AML-193 (cell line): ENCODE data around the gene CFAP92.

Experiments
- DNase-seq, 2 experiments: peaks; one replicate each; lab custom pipeline; 2025; lab: John Stamatoyannopoulos, UW

The CFAP92 gene

DNA sequence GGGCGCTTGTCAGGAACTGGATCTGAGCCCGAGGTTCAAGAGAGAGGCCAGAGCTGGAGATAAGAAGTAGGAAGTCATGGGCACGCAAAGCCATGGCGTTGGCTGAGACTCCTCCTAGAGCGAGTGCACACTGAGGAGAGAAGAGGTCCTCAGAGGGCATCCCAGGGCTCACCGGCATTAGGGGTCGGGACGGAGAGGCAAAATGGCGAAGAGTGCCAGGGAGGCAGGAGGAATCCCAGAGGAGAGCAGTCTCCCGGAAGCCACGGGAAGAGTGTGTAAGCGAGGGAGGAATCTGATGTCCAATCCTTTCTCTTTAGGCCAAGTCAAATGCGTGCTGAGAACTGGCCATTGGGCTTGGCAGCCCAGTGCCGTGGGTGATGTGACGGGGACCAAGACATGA lies 31.2 kb upstream of the CFAP92 start:
- DNase-seq = no peak

GRCh38 chr3:129023909-129024308 lies 30.0 kb upstream of the CFAP92 start:
- peak; percentile 53 to 54 for DNase-seq

DNA sequence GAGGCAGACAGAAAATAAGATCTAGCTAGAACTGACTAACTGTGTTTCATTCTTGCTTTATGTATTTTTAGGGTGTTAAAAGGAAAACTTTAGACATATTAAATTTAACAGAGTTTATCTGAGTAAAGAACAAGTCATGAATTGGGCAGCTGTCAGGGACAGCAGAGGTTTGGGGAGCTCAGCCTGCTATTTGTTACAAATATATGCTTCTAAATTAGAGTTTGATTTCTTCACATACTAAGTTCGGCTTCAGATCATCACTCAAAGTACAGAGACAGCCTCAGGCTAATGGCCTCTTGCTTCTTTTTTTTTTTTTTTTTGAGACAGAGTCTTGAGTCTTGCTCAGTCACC lies 29.1 kb upstream of the CFAP92 start:
- DNase-seq = no peak

DNA sequence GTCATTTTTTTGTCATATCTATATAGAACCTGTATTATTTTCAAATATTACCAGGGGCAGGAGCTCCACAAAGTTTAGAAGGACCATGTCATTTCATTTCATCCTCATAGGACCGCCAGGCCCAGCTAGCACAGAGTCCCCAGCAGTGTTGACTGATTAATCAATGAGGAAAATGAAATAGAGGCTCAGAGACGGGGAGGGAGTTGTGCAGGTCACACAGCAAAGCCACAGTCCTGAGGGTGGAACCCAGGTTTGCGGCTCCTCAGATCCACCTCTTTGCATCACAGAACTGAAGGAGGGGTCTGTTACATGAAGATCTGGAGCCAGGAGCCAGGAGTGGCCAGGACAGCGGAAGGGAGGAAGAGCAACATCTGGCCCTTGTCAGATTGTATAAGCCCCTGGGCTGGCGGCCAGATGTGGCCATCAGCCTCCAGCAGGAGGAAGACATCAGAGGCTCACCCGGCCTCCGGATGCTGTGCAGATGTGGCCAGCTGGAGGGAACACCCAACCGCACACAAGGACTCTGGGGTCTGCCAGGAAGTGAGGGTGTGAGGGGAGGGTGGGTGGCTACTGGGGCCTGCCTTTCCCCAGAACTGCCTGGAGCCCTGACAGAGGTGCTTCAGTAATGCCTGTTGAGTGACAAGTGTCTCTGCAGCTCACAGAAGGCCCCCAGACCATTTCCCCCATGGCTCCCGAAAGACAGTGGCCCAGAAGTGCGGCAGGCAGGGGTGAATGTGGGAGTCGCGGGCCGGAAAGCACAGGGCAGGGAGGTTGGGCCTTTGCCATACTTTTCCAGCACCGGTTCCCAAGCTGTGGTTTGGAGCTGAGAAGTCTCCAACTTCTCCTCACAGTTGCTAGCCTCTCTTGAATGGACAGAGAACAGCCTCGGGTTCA lies 28.5 kb upstream of the CFAP92 start:
- no peak for DNase-seq

GRCh38 chr3:129021140-129021551 lies 27.3 kb upstream of the CFAP92 start:
- no peak for DNase-seq

- no peak for DNase-seq
These were observed 26.8 kb upstream of the CFAP92 start for GRCh38 chr3:129020691-129021090.

DNA sequence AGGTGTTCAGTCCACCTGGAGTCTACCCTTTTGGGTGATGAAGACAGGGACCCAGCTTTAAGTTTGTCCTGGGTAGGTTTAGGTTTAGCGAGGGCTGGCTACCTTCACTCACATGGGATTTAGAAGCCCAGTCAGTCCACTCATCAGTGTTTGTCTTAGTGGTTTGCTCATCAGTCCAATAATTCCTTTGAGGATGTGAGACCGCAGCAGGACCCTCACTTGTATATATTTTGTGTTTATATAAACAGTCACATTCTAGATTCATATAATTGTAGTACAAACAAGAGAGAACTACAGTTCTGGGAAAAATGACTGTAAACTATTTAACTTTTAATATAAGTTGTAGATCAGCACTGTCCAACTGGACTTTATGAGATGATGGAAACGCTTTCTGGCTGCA lies 25.4 kb upstream of the CFAP92 start:
- DNase-seq = no peak

- DNase-seq = no peak
These were observed 24.9 kb upstream of the CFAP92 start for GRCh38 chr3:129018751-129019150.

GRCh38 chr3:129018271-129018670 lies 24.4 kb upstream of the CFAP92 start:
- DNase-seq = no peak

DNA sequence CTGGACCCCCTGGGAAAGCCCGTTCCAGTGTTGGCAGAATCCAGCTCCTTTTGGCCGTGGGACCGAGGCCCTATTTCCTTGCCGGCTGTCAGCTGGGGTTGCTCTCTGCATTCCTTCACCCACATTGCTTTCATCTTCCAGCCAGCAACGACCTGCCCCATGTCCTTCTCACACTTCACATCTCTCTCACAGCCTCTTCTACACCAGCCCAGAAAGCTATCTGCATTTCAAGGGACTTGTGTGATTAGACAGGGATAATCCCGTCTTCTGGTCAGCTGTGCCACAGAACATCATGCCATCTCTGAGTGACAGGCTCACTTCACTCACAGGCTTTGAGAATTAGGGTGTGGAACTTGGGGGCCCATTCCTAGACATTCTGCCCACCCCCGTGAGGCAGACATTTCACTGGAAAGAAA lies 23.6 kb upstream of the CFAP92 start:
- no peak for DNase-seq

DNA sequence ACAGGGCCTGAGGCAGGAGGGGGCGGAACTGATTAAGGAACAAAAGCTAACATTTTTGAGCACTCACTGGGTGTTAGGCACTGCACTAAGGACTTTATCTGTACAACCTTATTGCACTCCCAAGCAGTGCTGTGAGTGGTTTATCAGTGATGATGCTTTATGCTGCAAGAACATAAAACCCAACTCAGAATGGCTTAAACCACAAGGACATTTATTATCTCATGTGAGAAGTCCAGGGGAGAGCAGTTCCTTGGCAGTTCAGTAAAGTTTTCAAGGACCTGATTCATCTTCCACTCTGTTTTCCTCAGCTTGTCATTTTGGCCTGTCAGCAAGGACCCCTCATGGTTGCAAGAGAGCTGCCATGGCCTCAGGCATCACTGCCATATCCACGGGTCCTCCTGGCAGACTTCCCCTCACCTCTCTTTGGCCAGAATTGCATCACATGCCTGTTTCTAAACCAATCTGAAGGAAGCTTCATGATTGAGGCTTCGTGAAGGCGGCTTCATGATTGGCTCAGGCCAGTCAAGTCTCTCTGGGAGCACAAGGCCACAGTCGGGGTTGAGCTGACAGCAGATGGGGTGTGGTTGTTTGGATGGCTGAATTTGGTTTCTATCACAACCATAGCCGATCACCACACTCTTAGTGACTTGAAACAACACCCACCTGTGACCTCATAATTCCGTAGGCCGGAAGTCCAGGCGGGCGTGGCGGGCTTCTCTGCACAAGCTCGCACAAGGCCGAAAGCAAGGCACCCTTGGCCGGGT lies 23.0 kb upstream of the CFAP92 start:
- no peak for DNase-seq

GRCh38 chr3:129016356-129016719 lies 22.5 kb upstream of the CFAP92 start:
- peak in 1 of 2 experiments; percentile 20 for DNase-seq

- no peak for DNase-seq
These were observed 21.7 kb upstream of the CFAP92 start for GRCh38 chr3:129015388-129016105.

DNA sequence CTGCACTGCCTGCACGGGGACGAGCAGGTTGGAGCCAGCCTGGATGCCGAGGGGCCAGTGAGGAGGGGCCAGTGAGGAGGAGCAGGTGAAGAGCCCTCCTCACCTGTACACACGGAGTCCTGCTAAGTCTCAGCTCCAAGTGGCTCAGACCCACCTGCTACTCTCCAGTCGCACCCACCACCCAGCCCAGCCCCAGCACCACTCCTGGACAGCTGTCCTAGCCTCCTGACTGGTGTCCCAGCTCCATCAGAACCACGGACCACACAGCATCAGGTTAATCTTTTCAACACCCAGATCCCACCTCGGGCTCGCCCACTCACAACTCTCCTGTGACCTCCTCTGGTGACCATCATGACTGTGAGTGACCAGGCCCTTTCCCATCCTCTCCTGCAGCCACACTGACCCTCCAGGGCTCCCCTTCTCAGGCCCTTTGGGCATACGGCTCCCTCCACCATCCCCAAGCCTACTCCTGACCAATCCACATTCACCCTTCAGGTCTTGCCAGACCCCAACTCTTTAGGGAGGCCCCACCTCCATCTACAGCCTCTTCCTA lies 21.0 kb upstream of the CFAP92 start:
- no peak for DNase-seq

DNA sequence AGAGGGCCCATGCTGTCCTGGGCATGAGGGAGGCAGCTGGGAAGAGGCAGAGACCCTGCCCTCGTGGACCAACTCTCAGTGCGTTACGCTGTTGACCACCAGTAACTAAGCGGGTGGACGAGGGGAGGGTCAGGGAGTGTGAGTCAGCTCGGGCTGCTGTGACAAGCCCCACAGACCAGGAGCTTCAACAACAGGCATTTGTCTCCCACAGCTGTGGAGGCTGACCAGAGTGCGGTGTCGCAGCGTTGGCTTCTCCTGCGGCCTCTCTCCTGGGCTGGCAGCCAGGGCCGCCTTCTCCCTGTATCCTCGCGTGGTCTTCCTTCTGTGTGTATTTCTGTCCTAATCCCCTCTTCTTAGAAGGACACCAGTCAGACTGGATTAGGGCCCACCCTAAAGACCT lies 20.3 kb upstream of the CFAP92 start:
- DNase-seq = no peak

DNA sequence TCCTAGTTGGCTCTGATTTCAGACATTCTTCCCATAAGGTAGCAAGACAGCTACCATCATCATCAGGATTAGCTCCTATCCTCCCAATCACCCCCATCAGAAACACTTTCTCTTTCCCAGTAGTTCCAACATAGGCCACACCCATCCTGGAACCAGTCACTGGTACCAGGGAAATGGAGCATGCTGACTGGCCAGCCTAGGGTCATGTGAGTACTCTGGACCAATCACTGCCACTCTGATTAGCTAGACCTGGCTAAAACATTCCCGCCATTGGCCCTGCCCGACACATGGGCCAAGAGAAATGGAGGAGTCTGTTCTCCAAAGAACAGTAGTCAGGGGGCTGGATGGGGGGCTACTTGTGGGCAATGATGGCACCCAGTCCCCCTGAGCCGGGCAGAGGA lies 19.6 kb upstream of the CFAP92 start:
- no peak for DNase-seq

- DNase-seq = no peak
These were observed 16.6 kb upstream of the CFAP92 start for GRCh38 chr3:129010310-129010956.

- DNase-seq = no peak
These were observed 15.4 kb upstream of the CFAP92 start for GRCh38 chr3:129009266-129009665.

GRCh38 chr3:129007792-129008191 lies 13.9 kb upstream of the CFAP92 start:
- no peak for DNase-seq

GRCh38 chr3:129006864-129007263 lies 13.0 kb upstream of the CFAP92 start:
- no peak for DNase-seq

DNA sequence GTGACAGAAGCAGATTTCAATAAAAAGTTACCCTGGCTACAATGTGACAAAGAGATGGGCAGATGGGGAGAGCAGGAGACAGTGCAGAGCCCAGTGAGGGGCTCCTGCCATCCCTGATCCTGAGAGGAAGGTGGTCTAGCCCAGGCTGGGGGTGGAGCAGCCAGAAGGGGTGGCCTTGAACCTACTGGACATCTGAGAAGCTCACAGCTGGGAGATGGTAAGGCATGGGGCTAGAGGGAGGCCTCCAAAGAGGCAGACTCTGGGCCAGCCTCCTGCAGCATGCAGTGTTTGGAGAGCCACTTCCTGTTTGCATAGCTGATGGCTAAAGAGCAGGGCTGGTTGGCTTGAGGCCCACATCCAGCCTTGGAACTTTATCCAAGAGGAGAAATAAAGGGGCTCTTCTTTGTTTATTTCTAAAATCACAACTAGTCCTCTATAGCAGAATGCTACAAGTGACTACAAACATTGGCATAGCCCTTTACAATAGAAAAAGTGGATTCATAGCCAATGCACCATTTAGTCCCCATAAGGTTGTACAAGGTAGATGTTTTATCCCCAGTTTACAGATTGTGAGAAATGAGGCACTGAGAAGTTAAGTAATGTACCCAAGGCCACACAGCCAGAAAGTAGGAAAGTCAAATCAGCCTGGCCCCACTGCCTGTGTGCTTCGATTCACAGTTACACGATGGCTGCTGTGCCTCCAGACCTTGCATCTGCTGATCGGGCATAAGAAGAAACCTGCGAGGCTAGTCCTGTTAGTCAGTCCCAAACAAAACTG lies 11.8 kb upstream of the CFAP92 start:
- DNase-seq = peak in 1 of 2 experiments; percentile 21
